Measurements from ENCODE around the gene B9D1.

- TF ChIP-seq POLR2A (IDR thresholded peaks at IDR 0.05): peak; percentile 30 to 58
- TF ChIP-seq, protein P1, sequence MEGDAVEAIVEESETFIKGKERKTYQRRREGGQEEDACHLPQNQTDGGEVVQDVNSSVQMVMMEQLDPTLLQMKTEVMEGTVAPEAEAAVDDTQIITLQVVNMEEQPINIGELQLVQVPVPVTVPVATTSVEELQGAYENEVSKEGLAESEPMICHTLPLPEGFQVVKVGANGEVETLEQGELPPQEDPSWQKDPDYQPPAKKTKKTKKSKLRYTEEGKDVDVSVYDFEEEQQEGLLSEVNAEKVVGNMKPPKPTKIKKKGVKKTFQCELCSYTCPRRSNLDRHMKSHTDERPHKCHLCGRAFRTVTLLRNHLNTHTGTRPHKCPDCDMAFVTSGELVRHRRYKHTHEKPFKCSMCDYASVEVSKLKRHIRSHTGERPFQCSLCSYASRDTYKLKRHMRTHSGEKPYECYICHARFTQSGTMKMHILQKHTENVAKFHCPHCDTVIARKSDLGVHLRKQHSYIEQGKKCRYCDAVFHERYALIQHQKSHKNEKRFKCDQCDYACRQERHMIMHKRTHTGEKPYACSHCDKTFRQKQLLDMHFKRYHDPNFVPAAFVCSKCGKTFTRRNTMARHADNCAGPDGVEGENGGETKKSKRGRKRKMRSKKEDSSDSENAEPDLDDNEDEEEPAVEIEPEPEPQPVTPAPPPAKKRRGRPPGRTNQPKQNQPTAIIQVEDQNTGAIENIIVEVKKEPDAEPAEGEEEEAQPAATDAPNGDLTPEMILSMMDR (IDR thresholded peaks at IDR 0.05): peak; percentile 98 to 100 (median 100)
Measured at GRCh38 chr17:19362277-19363113, at the start of gene B9D1.

Data from uterus (tissue), 2 donors.